ENCODE data around the gene GCC2.
"Not testable (repeated sequence)": the region's sequence is repeated elsewhere in the genome, so short reads cannot be mapped to it uniquely, and the experiment has no call there.

The GCC2 gene

GRCh38 chr2:108556581-108556980 is 107.6 kb downstream of the GCC2 start:
- H3K27me3 ChIP-seq (ENCODE audit: control insufficient read depth, insufficient read depth, low read length); H3K36me3 ChIP-seq (ENCODE audit: control insufficient read depth, insufficient read depth, low read length); H3K9me3 ChIP-seq (ENCODE audit: control insufficient read depth, insufficient read depth, low read length); H3K4me1 ChIP-seq (ENCODE audit: control insufficient read depth, insufficient read depth, low read length); H3K9ac ChIP-seq (ENCODE audit: low read depth, low read length); H3K4me3 ChIP-seq (ENCODE audit: low read depth, low read length): not testable (repeated sequence)

Data from iPS-15b (cell line).